HG02763 (cell line): ENCODE measurements around the gene FAM187B.
"Not testable (repeated sequence)": the region's sequence is repeated elsewhere in the genome, so short reads cannot be mapped to it uniquely, and the experiment has no call there.

Experiments used
- ATAC-seq: cut with Tn5 transposase; IDR thresholded peaks from one replicate; pipeline ENCODE4 v1.9.1; 2021; ENCODE audit warnings: mild to moderate bottlenecking, moderate library complexity; ENCODE audit not compliant: unreplicated experiment

Gene FAM187B

GRCh38 chr19:35262101-35262761 lies 33.7 kb upstream of the FAM187B start:
- no peak for ATAC-seq

GRCh38 chr19:35261356-35262100 lies 33.0 kb upstream of the FAM187B start:
- no peak for ATAC-seq

- no peak for ATAC-seq
Measured at GRCh38 chr19:35260694-35261304, 32.3 kb upstream of the FAM187B start.

- no peak for ATAC-seq
Measured at GRCh38 chr19:35257113-35257461, 28.5 kb upstream of the FAM187B start.

- ATAC-seq, result no peak
Measured at GRCh38 chr19:35256566-35256965, 28.0 kb upstream of the FAM187B start.

- ATAC-seq, result no peak
Measured at GRCh38 chr19:35254341-35255297, 26.1 kb upstream of the FAM187B start.

GRCh38 chr19:35253316-35254286 lies 25.1 kb upstream of the FAM187B start:
- ATAC-seq, result no peak

- no peak for ATAC-seq
Measured at GRCh38 chr19:35251456-35251855, 22.9 kb upstream of the FAM187B start.

- no peak for ATAC-seq
Measured at GRCh38 chr19:35249848-35250711, 21.5 kb upstream of the FAM187B start.

GRCh38 chr19:35249146-35249847 lies 20.8 kb upstream of the FAM187B start:
- ATAC-seq, result no peak

GRCh38 chr19:35248310-35249145 lies 20.0 kb upstream of the FAM187B start, which contains the start of gene LSR:
LSR (plus strand) TSS chr19:35249002; CDS start chr19:35249023, 21 bp downstream.
- ATAC-seq, result peak; percentile 83

- peak; percentile 30 for ATAC-seq
Measured at GRCh38 chr19:35247526-35248309, 19.2 kb upstream of the FAM187B start.

- ATAC-seq, result no peak
Measured at GRCh38 chr19:35246466-35247092, 18.0 kb upstream of the FAM187B start.

- ATAC-seq, result no peak
Measured at GRCh38 chr19:35241417-35241816, 12.9 kb upstream of the FAM187B start.

GRCh38 chr19:35240327-35240726 lies 11.8 kb upstream of the FAM187B start:
- no peak for ATAC-seq

GRCh38 chr19:35239597-35239996 lies 11.1 kb upstream of the FAM187B start:
- not testable (repeated sequence) for ATAC-seq
